Muscle layer of duodenum (tissue), 2 donors: ENCODE results near the gene METTL6.
A peak's percentile ranks its signal among the peaks of the same experiment; 100 is the strongest.

Source experiments
- H3K27ac ChIP-seq: one replicate; pipeline ENCODE4 v1.7.0; 2013; ENCODE audit warnings: mild to moderate bottlenecking, low read length
- H3K27me3 ChIP-seq: one replicate; pipeline ENCODE4 v1.7.0; 2013; ENCODE audit warnings: low read depth, mild to moderate bottlenecking, control low read depth, low read length
- H3K36me3 ChIP-seq, 2 donors: one replicate each; pipeline ENCODE4 v1.7.0; 2013; ENCODE audit warnings: low read length in 2 of 2, control low read depth in 1 of 2, mild to moderate bottlenecking in 1 of 2; ENCODE audit not compliant: insufficient read depth in 2 of 2, control insufficient read depth in 1 of 2
- H3K4me1 ChIP-seq, 2 donors: one replicate each; pipeline ENCODE4 v1.7.0; 2013; ENCODE audit warnings: low read length in 2 of 2, mild to moderate bottlenecking in 2 of 2, control low read depth in 1 of 2, moderate library complexity in 1 of 2; ENCODE audit not compliant: insufficient read depth in 2 of 2, control insufficient read depth in 1 of 2
- H3K4me3 ChIP-seq, 2 donors: one replicate each; pipeline ENCODE4 v1.7.0; 2013; ENCODE audit warnings: low read length in 2 of 2, low read depth in 1 of 2, mild to moderate bottlenecking in 1 of 2
- H3K9me3 ChIP-seq, 2 donors: one replicate each; pipeline ENCODE4 v1.7.0; 2013; ENCODE audit warnings: low read length in 2 of 2, control low read depth in 1 of 2, mild to moderate bottlenecking in 1 of 2; ENCODE audit not compliant: control insufficient read depth in 1 of 2
- donor health status: healthy.

Gene METTL6, protein sequence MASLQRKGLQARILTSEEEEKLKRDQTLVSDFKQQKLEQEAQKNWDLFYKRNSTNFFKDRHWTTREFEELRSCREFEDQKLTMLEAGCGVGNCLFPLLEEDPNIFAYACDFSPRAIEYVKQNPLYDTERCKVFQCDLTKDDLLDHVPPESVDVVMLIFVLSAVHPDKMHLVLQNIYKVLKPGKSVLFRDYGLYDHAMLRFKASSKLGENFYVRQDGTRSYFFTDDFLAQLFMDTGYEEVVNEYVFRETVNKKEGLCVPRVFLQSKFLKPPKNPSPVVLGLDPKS

DNA sequence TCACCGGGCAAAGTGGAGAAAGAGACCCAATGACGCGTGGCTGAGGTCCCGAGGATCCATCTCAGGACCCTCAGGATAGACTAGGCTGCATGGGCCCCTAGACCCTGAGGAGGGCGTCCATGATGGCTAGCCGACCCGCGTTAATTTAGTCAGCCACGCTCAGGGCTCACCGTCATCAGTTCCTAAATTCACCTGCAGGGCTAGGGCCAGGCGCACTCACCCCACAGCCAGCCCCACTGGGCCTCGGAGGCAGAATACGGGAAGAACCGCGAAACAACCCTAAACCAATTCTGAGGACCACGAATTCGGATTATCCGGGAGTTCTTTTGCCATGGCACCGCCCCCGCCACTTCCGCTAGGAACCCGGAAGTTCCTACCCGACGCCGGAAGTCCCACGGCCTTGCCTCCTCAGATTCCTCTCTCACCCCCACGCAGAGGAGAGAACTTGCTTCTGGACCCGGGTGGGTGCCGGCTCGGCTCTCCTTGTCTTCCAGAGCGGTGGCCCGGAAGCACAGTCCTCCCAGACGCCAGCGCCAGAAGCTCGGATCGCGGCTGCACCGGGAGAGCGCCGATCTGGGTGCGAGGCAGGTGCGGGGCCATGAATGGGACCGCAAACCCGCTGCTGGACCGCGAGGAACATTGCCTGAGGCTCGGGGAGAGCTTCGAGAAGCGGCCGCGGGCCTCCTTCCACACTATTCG lies at the start of gene METTL6, which contains the start of gene EAF1:
Gene METTL6 (minus strand): TSS at position 363 of the 699 bp plus-strand sequence. CDS start 1,033 bp downstream, outside the sequence.
Gene EAF1 (plus strand): TSS at position 417 of the 699 bp plus-strand sequence. CDS start 182 bp downstream, at position 599.
- Histone ChIP-seq H3K9me3 (no peaks in the 10 kb centered on the region), H3K36me3 (peaks cover 11 to 37% of the 10 kb centered on the region in 2 donors), H3K4me1 (peaks cover 7 to 23% of the 10 kb centered on the region in 2 donors), H3K4me3 (peak within 1 kb of the TSS; percentile 95 to 98), H3K27ac (peak within 1 kb of the TSS; percentile 82), H3K27me3 (no peaks in the 10 kb centered on the region)

DNA sequence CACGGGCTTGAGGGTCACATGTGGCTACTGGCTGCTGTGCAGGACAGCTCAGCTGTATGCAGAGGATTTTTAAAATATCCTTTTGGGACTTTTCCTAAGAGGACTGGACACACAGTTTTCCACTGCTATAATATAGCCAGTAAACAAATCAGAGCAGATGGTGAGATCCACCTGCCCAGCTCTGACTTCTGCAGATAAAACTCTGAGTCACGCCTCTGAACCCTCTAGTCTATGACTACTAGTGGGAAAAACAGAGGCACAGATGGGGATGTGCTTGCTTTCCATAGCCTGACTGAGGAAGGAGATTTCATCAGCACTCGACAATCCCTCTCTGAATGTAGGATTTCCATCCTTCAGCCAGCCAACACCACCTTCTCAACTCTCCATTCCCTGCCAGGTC lies 49.0 kb upstream of the METTL6 start:
- Histone ChIP-seq H3K4me3 (no peak overlapping the region), H3K27me3 (no peaks in the 10 kb centered on the region)

DNA sequence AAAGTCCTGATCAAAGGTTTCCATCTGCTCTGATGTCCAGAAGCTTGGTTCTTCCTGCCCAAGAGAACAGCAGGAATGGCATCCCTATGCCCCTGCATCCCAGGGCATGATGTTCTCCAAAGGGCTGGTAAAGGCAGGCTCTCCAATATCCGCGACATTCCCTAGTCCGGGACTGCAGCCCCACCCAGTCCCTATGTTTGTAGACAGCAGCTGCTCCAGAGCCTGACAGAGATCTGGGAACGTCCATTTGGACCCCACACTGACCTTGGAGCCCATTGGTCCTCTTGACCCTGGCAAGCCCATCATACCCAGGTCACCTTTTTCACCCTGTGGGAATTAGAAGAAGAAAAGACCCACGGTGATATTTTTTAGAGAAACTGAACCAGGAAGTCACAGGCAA lies 47.8 kb upstream of the METTL6 start:
- Histone ChIP-seq H3K4me1 (peaks cover 0 to 5% of the 10 kb centered on the region in 2 donors), H3K9me3 (no peaks in the 10 kb centered on the region), H3K27ac (no peak overlapping the region), H3K4me3 (no peak overlapping the region), H3K27me3 (no peaks in the 10 kb centered on the region), H3K36me3 (peaks cover 0 to 8% of the 10 kb centered on the region in 2 donors)

More for the DNA sequence above, 49.0 kb upstream of the METTL6 start:
- no peak overlapping the region for H3K27ac ChIP-seq
- no peaks in the 10 kb centered on the region for H3K9me3 ChIP-seq
- peaks cover 0 to 5% of the 10 kb centered on the region in 2 donors for H3K4me1 ChIP-seq
- peaks cover 0 to 8% of the 10 kb centered on the region in 2 donors for H3K36me3 ChIP-seq

DNA sequence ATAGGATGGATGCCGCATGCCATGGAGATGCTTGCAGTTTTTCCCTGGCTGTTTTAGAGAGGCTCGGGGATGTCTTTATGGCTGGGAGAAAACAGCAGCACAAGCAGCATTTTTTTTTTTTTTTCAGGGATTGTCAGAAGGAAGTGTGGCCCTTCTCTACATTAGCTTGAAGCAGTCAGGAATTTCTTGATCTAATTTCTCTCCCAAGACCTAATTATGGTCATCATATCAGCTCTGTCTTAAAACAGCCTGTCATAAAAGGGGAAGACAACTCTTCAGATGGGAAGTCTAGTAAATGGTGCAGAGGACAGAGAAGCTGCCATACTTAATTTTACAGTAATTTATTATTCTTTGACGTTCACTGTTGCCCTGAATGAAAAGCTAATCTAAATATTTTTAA lies 44.5 kb upstream of the METTL6 start:
- Histone ChIP-seq H3K27me3 (no peaks in the 10 kb centered on the region), H3K27ac (no peak overlapping the region), H3K4me3 (no peak overlapping the region), H3K36me3 (peaks cover 0 to 8% of the 10 kb centered on the region in 2 donors), H3K4me1 (peaks cover 0 to 8% of the 10 kb centered on the region in 2 donors), H3K9me3 (no peaks in the 10 kb centered on the region)

DNA sequence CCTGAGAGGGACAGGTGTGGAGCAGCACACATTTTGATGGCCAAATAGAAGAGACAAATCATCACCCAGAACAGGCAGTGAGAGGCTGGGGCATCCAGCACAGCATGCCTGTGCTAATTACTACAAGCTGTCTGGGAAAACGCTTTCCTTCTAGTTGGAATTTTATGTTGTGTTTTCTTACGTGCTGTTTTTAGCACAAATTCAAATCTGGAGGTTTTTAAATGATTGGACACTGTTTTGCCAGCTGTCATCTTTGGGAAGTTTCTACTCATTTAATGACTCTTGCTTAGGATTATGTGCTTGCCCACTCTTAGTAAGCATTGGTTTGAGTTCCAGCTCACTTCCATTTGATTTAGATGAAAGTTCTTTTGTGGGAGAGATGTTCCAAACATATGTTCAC lies 43.5 kb upstream of the METTL6 start:
- Histone ChIP-seq H3K9me3 (no peaks in the 10 kb centered on the region), H3K36me3 (peaks cover 0 to 8% of the 10 kb centered on the region in 2 donors), H3K27ac (no peak overlapping the region), H3K4me1 (peaks cover 0 to 4% of the 10 kb centered on the region in 2 donors), H3K4me3 (no peak overlapping the region), H3K27me3 (no peaks in the 10 kb centered on the region)

DNA sequence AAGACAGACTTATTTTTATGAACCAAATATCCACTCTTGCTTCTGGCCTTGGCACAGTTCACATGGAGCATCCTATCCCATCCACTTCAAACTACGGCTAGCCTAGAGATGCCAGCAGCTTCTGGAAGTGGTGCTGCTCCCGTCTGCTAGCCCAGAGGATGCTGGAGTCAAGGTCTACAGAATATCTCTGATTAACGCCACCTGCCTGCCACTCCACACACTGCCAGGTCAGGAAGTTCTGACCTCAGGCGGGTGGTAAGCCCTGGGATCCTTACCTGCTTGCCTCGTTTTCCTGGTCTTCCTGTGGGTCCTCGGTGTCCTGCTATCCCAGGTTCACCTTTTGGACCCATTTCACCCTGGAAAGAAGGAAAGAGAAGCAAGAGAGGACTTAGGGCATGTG lies 42.9 kb upstream of the METTL6 start:
- Histone ChIP-seq H3K4me3 (no peak overlapping the region), H3K27ac (no peak overlapping the region), H3K9me3 (no peaks in the 10 kb centered on the region), H3K27me3 (no peaks in the 10 kb centered on the region), H3K36me3 (peaks cover 0 to 8% of the 10 kb centered on the region in 2 donors), H3K4me1 (peaks cover 0 to 4% of the 10 kb centered on the region in 2 donors)

DNA sequence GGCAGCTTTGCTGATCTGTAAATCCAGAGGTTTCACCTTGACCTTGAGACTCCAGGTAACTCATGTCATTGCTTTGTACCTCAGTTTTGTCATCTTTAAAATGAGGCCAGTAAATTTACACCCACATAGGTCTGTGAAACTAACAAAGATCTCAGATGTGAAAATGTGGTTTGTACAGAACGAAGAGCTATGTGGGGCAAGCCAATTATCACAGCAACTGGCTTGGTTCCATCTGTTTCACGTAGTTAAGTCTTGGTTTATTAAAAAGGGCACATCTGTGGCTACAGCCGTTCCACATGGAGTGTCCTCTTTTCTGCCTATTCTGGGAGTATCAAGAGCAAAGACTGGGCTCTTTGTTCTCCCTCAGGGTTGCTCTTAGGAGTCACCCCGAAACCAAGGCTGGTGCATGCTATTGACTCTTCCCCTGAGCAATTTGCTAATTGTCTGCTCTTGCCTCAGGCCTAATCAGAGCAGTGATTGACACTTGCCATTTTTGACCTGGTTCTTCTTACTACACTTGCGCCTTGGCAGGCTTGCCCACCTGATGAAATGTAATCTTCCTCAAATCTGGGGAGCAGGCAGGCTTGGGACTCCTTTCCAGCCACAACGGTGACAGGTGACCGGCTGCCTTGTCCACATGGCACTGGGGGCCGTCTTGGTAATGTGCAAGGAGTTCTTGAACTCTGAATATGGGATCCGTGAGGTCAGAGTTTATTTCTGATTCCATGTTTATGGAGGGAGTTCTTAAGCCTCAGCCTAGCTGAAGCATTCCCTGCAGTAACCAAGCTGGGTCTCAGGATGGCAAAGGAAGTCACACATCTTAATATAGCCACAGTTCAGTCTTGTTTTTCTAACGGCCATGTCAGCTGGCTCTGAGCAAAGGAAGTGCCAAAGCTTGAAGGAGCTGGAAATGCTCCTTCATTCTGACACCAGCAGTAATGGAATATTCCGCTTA lies 40.2 kb upstream of the METTL6 start:
- Histone ChIP-seq H3K27ac (no peak overlapping the region), H3K4me1 (peaks cover 0 to 4% of the 10 kb centered on the region in 2 donors), H3K27me3 (no peaks in the 10 kb centered on the region), H3K9me3 (no peaks in the 10 kb centered on the region), H3K4me3 (no peak overlapping the region), H3K36me3 (peaks cover 0 to 4% of the 10 kb centered on the region in 2 donors)

DNA sequence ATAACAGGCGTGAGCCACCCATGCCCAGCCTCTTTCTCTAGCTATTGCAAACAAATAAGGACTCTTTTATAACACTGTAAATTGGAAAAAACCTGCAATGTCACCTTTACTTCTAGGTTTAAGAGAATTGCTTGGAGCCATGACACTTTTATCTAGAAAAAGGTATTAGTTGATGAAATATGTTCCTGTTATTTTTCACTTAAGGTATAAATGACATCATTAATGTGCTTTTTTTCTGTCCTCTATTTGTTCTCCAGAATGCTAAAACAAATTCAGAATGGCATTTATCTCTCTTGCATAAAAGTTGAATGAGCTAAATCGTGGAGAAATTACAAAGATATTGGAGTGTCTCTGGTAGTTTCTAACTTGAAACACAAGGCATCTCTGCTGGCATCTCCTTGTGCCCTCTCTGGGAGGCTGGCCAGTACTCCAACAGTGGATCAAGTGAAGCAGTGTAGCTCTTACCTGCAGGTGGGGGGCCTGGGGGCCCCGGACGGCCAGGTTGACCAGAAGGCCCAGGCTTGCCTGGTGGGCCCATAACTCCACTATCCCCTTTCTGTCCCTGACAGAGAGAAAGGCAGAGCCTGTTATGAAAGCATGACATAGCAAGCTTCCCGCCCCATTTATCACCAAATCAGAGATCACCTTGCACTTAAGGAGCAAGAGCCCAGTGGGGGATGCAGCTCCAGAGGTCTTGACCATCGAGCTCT lies 38.7 kb upstream of the METTL6 start:
- no peak overlapping the region for H3K27ac ChIP-seq
- H3K4me3 ChIP-seq, result no peak overlapping the region
- H3K36me3 ChIP-seq, result peaks cover 0 to 4% of the 10 kb centered on the region in 2 donors
- H3K9me3 ChIP-seq, result no peaks in the 10 kb centered on the region
- no peaks in the 10 kb centered on the region for H3K27me3 ChIP-seq
- H3K4me1 ChIP-seq, result peaks cover 0 to 4% of the 10 kb centered on the region in 2 donors

DNA sequence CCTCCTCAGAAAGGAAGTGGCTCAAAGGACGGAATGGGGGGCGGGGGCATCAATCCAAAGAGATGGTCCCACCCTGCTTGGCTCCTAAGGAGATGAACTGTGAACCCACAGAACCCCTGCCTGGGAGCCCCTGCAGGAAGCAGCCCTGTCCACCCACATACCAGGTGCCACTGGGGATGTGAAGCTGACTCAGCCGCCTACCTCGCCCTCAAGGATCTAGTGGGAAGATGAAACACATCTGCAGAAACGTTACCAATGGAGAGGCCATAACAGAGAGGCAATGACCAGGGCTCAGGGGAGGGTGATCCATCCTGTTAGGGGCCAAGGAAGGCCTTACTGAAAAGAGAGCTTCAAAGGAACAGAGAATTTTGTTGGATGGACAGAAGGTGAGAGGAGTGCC lies 35.1 kb upstream of the METTL6 start:
- no peak overlapping the region for H3K4me3 ChIP-seq

DNA sequence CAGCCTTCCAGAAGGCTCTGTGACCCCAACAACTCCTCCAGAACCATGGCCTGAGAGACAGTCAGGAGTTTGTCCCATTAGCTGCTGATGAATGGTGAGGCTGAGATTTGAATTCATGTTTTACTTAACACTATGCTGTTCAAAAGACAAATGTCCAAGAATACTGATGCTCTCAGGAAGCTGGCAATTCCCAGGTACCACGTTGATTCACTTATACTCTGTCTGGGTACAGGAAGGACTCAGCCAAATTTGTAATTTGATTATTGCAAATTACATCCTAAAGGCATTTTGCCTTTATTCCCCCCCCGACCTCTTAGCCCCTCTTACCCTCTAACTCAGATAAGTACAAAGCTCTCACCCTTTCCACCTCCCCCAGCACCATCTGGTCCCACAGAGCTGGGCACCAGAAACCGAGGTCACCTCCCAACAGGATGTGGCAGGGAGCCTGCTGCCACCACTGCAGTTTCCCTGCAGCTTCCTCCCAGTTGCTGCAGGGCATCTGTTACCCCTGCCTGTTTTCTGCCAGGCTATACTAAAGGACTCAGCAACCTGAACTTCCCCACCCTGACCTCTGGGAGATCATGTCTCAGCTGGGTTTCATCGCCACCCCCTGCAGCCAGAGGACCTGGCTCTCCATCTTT lies 33.7 kb upstream of the METTL6 start:
- no peak overlapping the region for H3K4me3 ChIP-seq
- H3K36me3 ChIP-seq, result peaks cover 0 to 12% of the 10 kb centered on the region in 2 donors
- H3K4me1 ChIP-seq, result no peaks in the 10 kb centered on the region
- H3K27ac ChIP-seq, result no peak overlapping the region
- H3K27me3 ChIP-seq, result no peaks in the 10 kb centered on the region
- no peaks in the 10 kb centered on the region for H3K9me3 ChIP-seq

More for the DNA sequence above, 35.1 kb upstream of the METTL6 start:
- no peaks in the 10 kb centered on the region for H3K9me3 ChIP-seq
- peaks cover 0 to 10% of the 10 kb centered on the region in 2 donors for H3K36me3 ChIP-seq
- no peaks in the 10 kb centered on the region for H3K4me1 ChIP-seq
- H3K27me3 ChIP-seq, result no peaks in the 10 kb centered on the region
- H3K27ac ChIP-seq, result no peak overlapping the region
